GM18867 (cell line): ENCODE results near the gene SOX6.
"Not testable (repeated sequence)": the region's sequence is repeated elsewhere in the genome, so short reads cannot be mapped to it uniquely, and the experiment has no call there.

Experiments used
- ATAC-seq: cut with Tn5 transposase; IDR thresholded peaks from one replicate; pipeline ENCODE4 v1.9.1; 2021; ENCODE audit warnings: mild to moderate bottlenecking, moderate library complexity; ENCODE audit not compliant: unreplicated experiment

Gene SOX6

DNA sequence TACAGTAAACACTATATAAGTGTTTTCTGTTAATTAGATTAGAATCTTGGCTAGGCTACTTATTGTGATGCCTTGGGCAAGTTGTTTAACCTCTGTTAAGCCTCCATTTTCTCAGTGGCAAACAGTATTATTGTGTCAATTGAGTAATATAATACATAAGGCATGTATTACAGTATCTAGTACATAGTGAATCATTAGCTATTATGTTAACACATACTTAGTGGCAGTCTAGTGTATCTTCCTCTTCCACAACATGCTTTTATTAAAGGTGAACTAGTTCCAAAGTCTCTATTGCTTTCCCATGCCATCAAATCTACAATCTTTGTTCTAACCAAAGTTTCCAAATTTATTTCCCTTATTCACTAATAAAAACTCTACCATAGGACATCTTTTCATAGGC, 200.9 kb downstream of the SOX6 start:
- no peak for ATAC-seq

DNA sequence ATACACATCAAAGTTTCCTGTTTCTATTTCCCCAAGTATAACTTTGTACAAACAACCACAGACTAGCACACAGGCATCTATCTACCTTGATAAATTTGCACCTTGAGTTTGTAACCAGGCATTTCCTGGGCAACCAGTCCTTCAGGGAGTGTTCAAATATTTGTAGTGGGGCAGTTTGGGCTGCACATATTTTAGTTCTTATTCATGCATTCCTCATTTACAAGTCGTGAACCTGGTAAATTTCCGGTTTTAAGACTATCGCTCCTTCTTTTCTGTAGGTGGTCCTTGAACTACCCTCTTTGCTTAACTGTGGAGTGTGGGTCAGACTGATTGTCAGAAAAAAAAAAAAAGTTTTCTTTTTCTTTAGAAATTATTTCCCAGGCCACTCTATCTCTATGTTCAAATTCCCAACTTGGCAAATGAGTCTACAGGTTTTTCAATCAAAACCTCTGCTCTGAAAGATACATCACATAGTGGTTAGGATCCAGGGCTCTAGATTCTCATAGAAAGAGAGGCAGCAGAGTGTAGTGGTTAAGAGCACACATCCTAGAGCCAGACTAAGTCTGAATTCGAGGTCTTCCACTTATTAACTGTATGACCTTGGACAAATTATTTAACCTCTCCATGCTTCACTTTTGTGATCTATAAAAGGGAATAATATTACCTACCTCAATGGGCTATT, 201.5 kb downstream of the SOX6 start:
- no peak for ATAC-seq

DNA sequence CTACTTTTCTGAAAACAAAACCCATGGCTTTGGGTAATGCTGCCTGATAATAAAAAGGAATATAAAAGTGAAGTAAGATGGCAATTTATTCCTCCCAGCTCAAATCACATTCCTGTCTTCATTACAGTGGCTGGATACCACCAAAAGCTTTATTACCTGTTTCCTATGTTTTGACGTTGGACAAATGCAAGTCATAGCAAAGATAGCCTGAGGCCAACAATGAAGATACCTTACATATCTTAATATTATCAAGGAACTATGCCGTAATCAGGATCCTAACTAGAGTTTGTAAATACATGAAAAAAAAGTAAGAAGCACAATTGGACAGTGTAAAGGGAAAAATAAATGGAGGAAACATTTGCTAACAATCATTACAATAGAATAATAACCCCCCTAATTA, 202.4 kb downstream of the SOX6 start:
- no peak for ATAC-seq

DNA sequence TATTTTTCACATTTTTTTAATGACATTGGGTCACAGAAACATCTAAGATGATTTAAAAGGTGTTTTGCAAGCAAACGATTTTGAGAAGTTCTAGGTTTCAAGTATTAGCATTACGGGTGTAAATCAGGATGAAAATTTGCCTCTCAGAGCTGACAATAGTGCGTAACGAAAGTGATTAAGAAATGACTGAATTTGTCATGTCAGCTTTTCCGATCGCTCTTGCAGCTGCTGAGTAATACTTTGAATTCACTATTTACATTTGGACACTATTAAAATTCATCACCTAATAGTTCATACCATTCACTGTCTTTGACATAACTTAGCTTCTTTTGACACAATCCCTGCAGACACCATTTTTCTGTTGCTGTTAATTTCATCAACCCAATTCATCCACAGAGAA, 205.2 kb downstream of the SOX6 start:
- ATAC-seq = no peak

DNA sequence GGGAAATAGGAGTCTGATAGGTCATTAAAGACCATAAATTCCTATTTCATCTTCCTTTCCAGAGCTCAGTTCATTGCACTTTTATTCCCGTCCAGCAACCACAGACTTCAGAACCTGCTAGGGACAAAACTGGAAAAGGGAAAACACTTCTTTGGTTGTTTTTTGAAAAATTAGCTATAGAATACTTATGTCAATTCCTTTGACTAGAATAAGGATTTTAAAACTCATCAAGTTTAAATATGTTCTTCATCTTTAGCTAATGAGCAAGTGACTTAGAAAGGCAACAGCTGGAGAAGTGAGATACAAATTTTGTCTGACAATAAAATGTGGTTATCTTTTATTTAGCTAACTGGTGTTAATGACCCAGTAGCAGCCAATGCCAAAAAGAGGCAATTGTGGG, 206.9 kb downstream of the SOX6 start:
- ATAC-seq = no peak

DNA sequence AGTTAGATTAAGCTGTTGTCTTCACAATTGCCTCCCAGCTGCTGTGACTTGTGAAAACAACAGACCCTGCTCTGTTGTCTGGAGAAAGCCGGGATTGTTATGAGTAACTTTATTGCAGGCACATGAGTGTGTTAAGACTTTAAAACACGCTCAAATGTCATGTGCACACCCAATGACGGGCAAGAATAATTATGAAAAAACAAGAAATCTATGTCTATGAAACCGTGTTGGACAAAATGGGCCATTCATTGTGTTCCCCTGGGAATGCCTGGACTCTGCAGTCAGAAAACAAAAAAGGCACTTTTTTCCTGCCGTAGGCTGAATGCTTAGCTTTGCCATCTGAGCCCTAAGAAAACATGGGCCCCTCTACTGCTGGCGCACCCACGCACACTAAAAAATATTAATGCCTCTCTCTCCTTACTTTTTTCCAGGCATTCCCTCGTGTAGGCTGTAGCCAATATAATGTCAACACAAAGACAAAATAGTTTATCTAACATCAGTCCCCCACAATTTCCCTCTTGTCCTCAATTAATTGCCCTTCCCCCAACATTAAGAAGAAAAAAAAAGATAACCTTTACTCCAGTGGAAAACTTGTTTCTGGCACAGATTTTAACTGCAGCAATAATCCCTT, 207.9 kb downstream of the SOX6 start:
- ATAC-seq = no peak

DNA sequence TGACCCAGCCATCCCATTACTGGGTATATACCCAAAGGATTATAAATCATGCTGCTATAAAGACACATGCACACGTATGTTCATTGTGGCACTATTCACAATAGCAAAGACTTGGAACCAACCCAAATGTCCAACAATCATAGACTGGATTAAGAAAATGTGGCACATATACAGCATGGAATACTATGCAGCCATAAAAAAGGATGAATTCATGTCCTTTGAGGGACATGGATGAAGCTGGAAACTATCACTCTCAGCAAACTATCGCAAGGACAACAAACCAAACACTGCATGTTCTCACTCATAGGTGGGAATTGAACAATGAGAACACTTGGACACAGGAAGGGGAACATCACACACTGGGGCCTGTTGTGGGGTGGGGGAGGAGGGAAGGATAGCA, 209.4 kb downstream of the SOX6 start:
- not testable (repeated sequence) for ATAC-seq

DNA sequence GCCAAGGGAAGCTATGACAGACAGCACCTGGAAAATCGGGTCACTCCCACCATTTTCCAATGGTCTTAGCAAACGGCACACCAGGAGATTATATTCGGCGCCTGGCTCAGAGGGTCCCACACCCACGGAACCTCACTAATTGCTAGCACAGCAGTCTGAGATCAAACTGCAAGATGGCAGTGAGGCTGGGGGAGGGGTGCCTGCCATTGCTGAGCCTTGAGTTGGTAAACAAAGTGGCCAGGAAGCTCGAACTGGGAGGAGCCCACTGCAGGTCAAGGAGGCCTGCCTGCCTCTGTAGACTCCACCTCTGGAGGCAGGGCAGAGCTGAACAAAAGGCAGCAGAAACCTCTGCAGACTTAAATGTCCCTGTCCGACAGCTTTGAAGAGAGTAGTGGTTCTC, 214.7 kb downstream of the SOX6 start:
- not testable (repeated sequence) for ATAC-seq

DNA sequence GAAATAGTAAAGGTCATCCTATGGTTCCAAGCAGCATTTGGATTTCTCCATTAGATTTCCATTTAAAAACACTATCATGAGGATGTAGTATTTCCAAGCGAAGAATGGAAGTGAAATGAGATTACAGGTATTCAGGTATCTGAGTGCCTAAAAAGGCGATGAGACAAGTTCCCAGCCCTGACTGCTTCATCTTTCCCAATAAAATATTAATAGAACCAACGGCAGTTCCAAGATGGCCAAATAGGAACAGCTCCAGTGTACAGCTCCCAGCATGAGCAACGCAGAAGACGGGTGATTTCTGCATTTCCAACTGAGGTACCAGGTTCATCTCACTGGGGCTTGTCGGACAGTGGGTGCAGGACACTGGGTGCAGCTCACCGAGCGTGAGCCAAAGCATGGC, 215.2 kb downstream of the SOX6 start:
- ATAC-seq = not testable (repeated sequence)

DNA sequence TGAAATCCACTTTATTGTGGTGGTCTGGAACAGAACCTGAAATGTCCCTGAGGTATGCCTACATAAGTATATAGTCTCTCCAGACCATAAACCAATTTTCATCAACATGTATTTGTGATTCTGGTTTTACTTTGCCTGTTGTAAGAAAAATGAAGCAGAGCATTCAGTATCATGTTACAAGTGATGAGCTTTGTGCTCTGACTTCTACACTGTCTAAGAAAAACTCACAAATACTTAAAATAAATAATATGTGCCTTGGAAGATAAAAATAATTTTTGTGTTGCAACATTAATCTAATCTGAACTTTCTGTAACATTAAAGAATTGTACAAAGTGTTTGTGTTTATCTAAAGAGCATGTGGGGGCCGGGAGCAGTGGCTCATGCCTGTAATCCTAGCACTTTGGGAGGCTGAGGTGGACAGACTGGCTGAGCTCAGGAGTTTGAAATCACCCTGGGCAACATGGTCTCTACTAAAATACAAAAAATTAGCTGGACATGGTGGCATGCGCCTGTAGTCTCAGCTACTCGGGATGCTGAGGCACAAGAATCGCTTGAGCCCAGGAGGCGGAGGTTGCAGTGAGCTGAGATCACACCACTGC, 219.5 kb downstream of the SOX6 start:
- ATAC-seq = no peak

DNA sequence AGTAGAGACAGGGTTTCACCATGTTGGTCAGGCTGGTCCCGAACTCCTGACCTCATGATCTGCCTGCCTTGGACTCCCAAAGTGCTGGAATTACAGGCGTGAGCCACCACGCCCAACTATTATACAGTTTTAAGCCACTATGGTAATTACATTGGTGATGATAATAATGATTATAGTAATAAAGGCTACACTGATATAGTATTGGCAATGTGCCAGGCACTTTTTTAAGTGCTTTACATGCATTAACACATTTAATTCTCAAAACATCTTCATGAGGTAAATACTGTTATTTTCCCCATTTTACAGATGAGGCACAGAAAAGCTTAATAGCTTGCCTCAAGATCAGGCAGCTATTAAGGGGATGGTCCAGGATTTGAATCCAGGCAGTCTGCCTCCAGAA, 222.5 kb downstream of the SOX6 start:
- no peak for ATAC-seq

DNA sequence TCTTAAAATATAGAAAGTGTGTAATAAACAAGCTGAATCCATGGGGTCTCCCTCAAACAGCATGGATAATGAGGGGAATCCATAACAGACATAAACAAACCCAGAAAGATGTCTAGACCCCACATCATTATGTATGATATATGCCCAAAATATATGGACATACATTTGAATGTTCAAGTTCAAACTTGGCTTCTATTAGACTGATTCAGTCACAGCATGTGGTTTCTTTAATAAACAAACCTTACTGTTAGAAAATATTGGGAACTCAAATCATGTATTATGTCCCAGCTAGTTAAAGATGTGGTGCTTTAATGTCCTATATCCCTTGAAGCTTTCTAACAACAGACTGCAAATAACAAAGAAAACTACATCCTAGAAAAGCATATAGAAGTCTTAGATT, 228.6 kb downstream of the SOX6 start:
- no peak for ATAC-seq

DNA sequence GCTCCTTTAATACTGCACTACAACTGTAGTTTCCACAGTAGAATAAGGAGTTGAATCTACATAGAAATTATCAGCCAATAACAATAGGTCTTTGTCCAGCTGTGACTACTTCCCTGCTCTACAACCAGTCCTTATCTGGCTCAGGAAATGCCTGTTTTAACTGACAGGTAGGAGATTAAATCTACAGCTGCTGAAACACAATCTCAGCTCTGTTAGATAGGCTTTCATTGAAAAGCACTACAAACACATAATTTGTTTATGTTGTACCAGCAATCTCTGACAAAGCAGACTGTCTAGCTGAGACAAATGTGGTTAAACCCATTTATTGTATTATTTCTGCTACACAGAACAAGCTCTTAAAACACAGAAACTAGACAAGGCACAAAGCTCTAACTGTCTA, 230.0 kb downstream of the SOX6 start:
- no peak for ATAC-seq

DNA sequence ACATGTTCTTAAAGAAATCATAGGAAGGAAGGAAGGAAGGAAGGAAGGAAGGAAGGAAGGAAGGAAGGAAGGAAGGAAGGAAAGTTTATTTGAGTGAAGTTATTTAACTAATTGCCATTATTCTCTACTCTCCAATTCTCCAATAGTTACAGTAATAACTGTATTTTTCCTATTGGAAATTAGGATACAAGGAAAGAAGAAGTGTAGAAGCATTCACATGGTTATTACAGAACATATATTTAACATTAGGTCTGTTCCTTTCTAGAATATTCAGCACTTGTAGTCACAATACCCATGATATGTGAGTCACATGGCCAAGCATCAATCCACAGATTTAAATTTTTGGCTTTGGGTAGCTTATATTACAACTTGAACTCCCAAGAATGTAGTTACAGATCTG, 230.6 kb downstream of the SOX6 start:
- ATAC-seq = no peak

DNA sequence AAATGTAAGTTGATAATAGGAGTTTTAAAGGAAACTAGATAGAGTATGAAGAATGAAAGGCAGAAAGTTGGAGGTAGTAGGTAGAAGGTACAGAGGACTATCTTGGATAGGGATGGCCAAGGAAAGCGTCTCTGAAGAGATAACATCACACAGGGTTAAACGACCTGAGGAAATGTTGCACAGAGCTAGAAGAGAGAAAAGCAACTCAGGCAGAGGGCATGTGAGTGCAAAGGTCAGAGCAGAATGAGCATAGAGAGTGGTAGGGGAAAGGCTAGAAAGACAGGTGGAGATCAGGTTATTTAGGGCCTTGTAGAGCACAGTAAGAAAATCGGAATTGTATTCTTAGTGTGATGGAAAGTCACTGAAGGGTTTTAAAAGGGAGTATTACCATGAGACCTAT, 232.0 kb downstream of the SOX6 start:
- ATAC-seq = no peak

DNA sequence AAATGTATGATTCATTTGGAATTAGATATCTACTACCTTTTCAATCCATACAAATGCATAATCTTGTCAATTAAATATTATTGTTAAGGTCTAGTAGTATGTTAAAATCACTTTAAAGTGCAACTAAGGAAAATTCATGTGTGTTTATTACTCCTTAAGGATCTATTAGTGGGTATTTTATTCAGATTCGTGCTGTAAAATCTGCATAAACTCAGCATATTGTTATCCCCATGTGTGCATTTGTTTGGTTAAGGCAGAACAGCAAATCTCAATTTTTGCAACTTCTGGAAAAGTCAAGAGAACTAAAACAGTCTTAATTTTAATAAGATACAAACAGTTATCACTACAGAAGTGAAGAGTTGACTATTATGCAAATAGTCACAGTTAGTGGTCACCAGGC, 234.5 kb downstream of the SOX6 start:
- ATAC-seq = no peak

DNA sequence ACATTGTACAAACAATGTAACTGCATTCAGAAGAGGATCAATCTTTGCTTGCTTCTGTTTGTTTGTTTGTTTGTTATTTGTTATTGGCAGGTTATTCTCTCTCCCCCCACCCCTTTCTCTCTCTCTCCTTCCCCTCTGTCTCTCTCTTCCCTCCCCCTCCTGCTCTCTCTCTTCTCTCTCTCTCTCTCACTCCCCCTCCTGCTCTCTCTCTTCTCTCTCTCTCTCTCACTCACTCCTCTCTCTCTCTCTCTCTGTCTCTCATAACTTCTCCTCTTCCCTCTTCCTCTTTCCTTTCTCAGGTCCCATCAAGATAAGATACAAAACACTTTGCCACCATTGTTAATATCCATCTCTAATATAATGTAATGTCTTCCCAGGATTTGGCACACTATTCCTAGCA, 236.3 kb downstream of the SOX6 start:
- no peak for ATAC-seq

DNA sequence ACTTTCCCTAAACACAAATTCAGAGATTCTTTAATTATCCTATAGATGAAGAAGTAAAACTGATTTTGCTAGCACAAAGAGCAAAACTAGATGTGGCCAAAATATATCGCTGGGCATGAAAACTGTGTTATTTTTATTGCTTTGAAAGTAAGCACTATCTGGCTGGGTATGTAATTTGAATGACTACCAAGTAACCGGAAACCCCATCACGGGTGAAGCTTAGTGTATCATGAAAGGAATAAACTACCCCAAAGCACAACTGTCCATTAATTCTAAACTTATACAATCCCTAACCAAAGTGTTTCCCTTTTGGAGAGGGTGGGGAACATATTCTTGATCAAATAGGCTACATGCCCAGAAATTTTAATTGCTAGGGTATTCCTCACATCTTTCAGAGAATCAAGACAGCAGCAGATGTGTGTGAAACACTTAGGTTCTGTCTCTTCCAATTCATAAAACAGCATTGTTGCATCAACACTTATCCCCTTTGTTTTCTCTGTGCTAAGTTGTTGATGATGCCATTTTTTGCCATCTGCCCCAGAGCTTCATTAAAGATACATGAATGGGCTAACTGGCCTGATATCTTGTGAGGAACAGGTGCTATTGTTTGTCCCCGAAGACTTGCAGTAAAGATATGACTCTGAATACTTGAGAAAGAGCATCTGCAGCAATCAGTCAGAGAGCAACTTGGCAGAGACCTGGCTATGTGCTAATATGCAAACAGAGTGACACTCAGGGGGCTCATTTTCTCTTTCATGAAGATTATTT, 238.2 kb downstream of the SOX6 start:
- ATAC-seq = no peak

DNA sequence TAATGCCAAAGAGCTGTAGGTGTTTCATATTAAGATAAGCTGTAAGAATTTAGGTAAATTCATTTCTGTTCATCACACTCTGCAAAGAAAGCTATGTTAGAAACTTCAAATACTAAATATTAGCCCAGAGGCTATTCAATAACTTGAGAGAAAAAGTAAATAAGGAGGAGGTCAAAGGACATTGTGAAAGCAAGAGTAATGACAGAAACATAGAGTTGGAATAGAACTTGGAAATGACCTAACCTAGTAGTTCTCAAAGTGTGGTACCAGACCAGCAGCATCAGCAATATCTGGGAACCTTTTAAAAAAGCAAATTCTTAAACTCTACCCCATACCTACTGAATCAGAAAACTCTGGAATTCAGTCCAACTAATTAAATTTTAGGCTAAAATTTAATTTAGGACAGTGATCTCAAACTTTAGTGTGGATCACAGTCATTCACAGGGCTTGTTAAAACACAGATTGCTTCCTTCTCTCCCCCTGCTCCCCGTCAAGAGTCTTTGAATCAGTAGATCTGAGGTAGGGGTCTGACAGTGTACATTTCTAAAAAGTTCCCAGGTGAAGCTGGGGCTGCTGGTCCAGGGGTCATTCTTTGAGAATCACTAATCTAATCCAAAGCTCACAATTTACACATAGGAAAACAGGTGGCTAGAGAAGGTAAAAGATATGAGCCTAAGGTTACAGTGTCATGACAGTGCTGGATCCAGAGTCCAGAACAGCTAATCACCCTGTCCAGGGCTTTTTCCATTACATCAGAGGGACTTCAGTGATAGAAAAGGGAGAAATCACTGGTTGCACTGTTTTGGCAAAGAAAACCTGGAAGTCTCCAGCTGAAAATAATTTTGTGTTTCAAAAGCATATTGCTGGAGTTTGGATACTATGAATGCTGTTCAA, 241.1 kb downstream of the SOX6 start:
- ATAC-seq = no peak

DNA sequence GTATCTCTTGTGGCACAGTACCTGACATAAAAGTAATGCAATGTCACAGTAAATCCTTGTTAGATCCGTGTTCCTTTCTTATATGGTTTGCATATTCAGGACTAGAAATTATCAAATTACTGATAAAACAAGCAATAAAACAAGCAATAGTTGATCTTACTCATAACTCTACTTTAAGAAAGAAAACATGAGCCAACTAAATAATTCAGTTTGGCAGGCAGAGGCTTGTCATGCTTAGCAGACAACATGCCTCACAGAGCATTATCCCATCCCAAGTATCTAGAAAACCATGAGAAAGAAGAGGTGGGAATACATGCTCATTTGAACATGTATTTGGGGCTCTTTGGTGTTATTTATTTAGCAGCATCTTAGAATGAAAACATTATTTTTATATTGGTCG, 241.9 kb downstream of the SOX6 start:
- ATAC-seq = no peak

DNA sequence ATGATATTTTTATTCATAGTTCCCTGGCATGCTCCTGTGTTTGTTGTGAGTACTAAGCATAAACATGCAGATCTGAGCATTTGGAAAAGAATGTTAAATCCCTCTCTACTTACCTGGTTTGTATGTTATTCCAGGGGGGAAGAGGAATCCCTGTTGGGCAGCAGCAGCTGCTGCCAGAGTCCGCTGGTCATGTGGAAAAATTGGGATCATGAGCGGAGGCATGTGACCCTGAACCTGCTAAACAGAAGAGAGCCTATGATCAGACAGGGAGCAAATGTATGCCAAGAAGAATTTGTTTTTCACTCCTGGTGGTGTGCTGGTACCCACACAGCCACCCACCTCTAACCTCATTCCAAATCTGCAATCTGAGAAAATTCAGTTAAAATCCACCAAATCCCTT, 244.7 kb downstream of the SOX6 start:
- no peak for ATAC-seq
